Esophagus muscularis mucosa (tissue), 4 donors: ENCODE data around the gene DACH1.

Source experiments
- EP300 ChIP-seq: sonication (generic); formaldehyde crosslinking; IDR thresholded peaks from one replicate; pipeline ENCODE4 v1.6.1; 2017; ENCODE audit warnings: antibody characterized with exemption
- POLR2A ChIP-seq: fragments of 450-650 bp; IDR thresholded peaks from one replicate; pipeline ENCODE4 v1.6.1; 2017; ENCODE audit warnings: antibody characterized with exemption, moderate library complexity, mild to moderate bottlenecking, low read depth
- TF ChIP-seq, protein P1 (sequence below), 3 experiments: fragments of 200-600 bp in 2 of 3; fragments of 450-650 bp in 1 of 3; sonication (generic) in 2 of 3; IDR thresholded peaks; one replicate each; pipeline ENCODE4 v1.5.1; 2017 to 2019; ENCODE audit warnings: antibody characterized with exemption in 3 of 3, mild to moderate bottlenecking in 2 of 3, moderate library complexity in 1 of 3

- TF ChIP-seq EP300, result no peak
- no peak for TF ChIP-seq POLR2A
- TF ChIP-seq, protein P1, sequence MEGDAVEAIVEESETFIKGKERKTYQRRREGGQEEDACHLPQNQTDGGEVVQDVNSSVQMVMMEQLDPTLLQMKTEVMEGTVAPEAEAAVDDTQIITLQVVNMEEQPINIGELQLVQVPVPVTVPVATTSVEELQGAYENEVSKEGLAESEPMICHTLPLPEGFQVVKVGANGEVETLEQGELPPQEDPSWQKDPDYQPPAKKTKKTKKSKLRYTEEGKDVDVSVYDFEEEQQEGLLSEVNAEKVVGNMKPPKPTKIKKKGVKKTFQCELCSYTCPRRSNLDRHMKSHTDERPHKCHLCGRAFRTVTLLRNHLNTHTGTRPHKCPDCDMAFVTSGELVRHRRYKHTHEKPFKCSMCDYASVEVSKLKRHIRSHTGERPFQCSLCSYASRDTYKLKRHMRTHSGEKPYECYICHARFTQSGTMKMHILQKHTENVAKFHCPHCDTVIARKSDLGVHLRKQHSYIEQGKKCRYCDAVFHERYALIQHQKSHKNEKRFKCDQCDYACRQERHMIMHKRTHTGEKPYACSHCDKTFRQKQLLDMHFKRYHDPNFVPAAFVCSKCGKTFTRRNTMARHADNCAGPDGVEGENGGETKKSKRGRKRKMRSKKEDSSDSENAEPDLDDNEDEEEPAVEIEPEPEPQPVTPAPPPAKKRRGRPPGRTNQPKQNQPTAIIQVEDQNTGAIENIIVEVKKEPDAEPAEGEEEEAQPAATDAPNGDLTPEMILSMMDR (IDR thresholded peaks at IDR 0.05), result no peak
Measured at GRCh38 chr13:71853725-71854124, 13.3 kb downstream of the DACH1 start.
